ENCODE data around the gene BICRA. TPM values are rescaled to one million over a fixed set of nuclear protein-coding genes. Genes with fewer than 3 reads are reported as not detected.

The BICRA gene
- total and polyA plus RNA-seq, 2 of the 4 experiments (the other 2 are of a cell fraction), result 1.8 to 3.5 TPM

GRCh38 chr19:47601180-47601904 is 7.6 kb upstream of the BICRA start:
- Histone ChIP-seq H4K91ac (ENCODE audit: insufficient read depth, low read depth, low read length) (no peak overlapping the region), H3K18ac (ENCODE audit: low read depth, low read length) (no peak overlapping the region), H3K79me1 (ENCODE audit: low read depth in 1 of 2, low read length in 2 of 2) (peaks cover 0 to 8% of the 10 kb centered on the region in 2 experiments; a peak in 2 of 4 replicates), H3K9ac (ENCODE audit: low read depth, low read length) (no peak overlapping the region), H4K20me1 (ENCODE audit: insufficient read depth, low read length) (no peaks in the 10 kb centered on the region), H2AK5ac (ENCODE audit: low read depth, low read length) (peak overlapping the region; percentile 84), H3K4me2 (ENCODE audit: low read depth, low read length) (no peak overlapping the region), H3K4me3 (ENCODE audit: insufficient read depth, low read depth, low read length) (no peak overlapping the region), H2AK9ac (replicated peaks; ENCODE audit: low read depth, low read length, poor library complexity) (peak overlapping the region; percentile 68), H3K9me3 (ENCODE audit: control insufficient read depth, insufficient read depth, low read length) (no peaks in the 10 kb centered on the region), H3K4me1 (ENCODE audit: control insufficient read depth, insufficient read depth, low read length) (peaks cover 3% of the 10 kb centered on the region; the same call in 1 of the 2 replicates), H3K9me1 (ENCODE audit: insufficient read depth, low read length) (0 out of 2 replicates have a peak, but pooled peaks cover 3% of the 10 kb centered on the region), H2BK120ac (ENCODE audit: low read depth, low read length) (no peak overlapping the region), H2BK20ac (ENCODE audit: low read depth, low read length) (no peak overlapping the region), H2BK15ac (ENCODE audit: low read depth, low read length) (no peak overlapping the region), H3K27me3 (ENCODE audit: control insufficient read depth, insufficient read depth, low read length) (no peaks in the 10 kb centered on the region), H3K4ac (ENCODE audit: low read depth, low read length) (peak overlapping the region; percentile 31; the same call in 1 of the 2 replicates), H3K23ac (ENCODE audit: low read depth, low read length) (0 out of 2 replicates have a peak overlapping the region, but pooled peaks have one; percentile 35), H2AFZ (replicated peaks; ENCODE audit: low read length, poor library complexity) (no peak overlapping the region), H4K8ac (ENCODE audit: low read depth in 2 of 2, low read length in 2 of 2) (peak overlapping the region in 1 of 2 experiments; percentile 93; a peak in 2 of 4 replicates), H3K36me3 (ENCODE audit: control insufficient read depth, insufficient read depth, low read length) (no peaks in the 10 kb centered on the region), H3K56ac (ENCODE audit: extremely low read depth, insufficient read depth, low read length) (no peak overlapping the region), H3K14ac (replicated peaks; ENCODE audit: low read depth, low read length) (no peak overlapping the region), H3K27ac (ENCODE audit: insufficient read depth, low read length) (no peak overlapping the region), H2BK5ac (ENCODE audit: low read depth, low read length, poor library complexity, severe bottlenecking) (no peak overlapping the region), H4K5ac (ENCODE audit: low read depth, low read length) (no peak overlapping the region)
- BruUV-seq (replicated peaks), result no TSS peak
- intact Hi-C loops (cut with micrococcal nuclease) (no loop called here), in situ Hi-C loops (cut with MboI; ENCODE audit: low sequenced_read_pairs) (no loop called here), dilution Hi-C loops (cut with HindIII; ENCODE audit: low sequenced_read_pairs, unreplicated experiment) (no loop called here)
- CTCF ChIA-PET, result no interaction called here
- POLR2A ChIA-PET (ENCODE audit: unreplicated experiment), result no interaction called here
- TF ChIP-seq MAZ (IDR thresholded peaks at IDR 0.05; ENCODE audit: borderline replicate concordance, low read depth, low read length), result no peak
- TF ChIP-seq NFE2L2 (IDR thresholded peaks at IDR 0.05; ENCODE audit: low read depth, low read length), result no peak
- TF ChIP-seq MXI1 (IDR thresholded peaks at IDR 0.05; ENCODE audit: borderline replicate concordance, low read depth, low read length), result no peak
- TF ChIP-seq USF2 (IDR thresholded peaks at IDR 0.05; ENCODE audit: low read depth, low read length), result no peak
- no peak for TF ChIP-seq MAFK (IDR thresholded peaks at IDR 0.05; ENCODE audit: low read depth, low read length)
- TF ChIP-seq RFX5 (IDR thresholded peaks at IDR 0.05; ENCODE audit: low read depth, low read length), result no peak
- TF ChIP-seq FOS (IDR thresholded peaks at IDR 0.05; ENCODE audit: low read depth, low read length), result no peak
- no peak for TF ChIP-seq SMC3 (IDR thresholded peaks at IDR 0.05; ENCODE audit: low read depth, low read length)
- TF ChIP-seq CHD1 (IDR thresholded peaks at IDR 0.05; ENCODE audit: low read depth, low read length), result no peak
- TF ChIP-seq POLR2A (IDR thresholded peaks at IDR 0.05; ENCODE audit: low read depth, low read length), result no peak
- no peak for TF ChIP-seq BHLHE40 (IDR thresholded peaks at IDR 0.05; ENCODE audit: low read depth, low read length)
- DNase-seq, result no peak
- 76% methylated on average over 6 of the region's 17 CpGs; no CpG with 5 or more reads in 1 of the 2 experiments for WGBS, 2 experiments (ENCODE audit: extremely low coverage in 2 of 2, insufficient read length in 1 of 2)
- ATAC-seq (ENCODE audit: low read depth), result no peak
